GM23338 (cell line): ENCODE data around the gene KIF25.

Experiments
- CTCF ChIP-seq, 2 experiments: fragments of 200-600 bp in 1 of 2; sonication (generic) in 1 of 2; conservative IDR thresholded peaks; 2 replicates each; pipeline versions ENCODE4 v1.5.1 to v1.6.1; 2016 to 2017; ENCODE audit warnings: antibody characterized with exemption in 2 of 2, low read depth in 2 of 2, mild to moderate bottlenecking in 2 of 2, moderate library complexity in 1 of 2
- EZH2 ChIP-seq: fragments of 200-600 bp; sonication (generic); IDR thresholded peaks from one replicate; pipeline ENCODE4 v1.8.0; 2017; ENCODE audit warnings: antibody characterized with exemption, mild to moderate bottlenecking, low read depth; ENCODE audit not compliant: unreplicated experiment
- POLR2AphosphoS5 ChIP-seq: IDR thresholded peaks from 2 replicates; pipeline ENCODE4 v1.6.1; 2016; ENCODE audit warnings: antibody characterized with exemption, low read depth
- ZNF114 ChIP-seq: fragments of 250-450 bp; sonication (Bioruptor Pico); IDR thresholded peaks from 2 replicates; pipeline ENCODE4 v1.5.0; 2020; ENCODE audit warnings: mild to moderate bottlenecking, moderate library complexity

- TF ChIP-seq EZH2: no peak
- TF ChIP-seq CTCF (conservative IDR thresholded peaks at IDR 0.05; ENCODE audit: low read depth in 2 of 2): no peak
- no peak for TF ChIP-seq POLR2AphosphoS5
- TF ChIP-seq ZNF114 (CRISPR knock-in tag): no peak
These were observed 41.8 kb downstream of the KIF25 start for GRCh38 chr6:168039301-168039700.
